Measurements from ENCODE around the gene ADCY1. TPM values are rescaled to one million over a fixed set of nuclear protein-coding genes. Genes with fewer than 3 reads are reported as not detected.

Gene ADCY1
- polyA plus RNA-seq, 1 donor (not counting 4 experiments of a cell fraction or from before 2014, with no cell fraction given), result 0.54 TPM

DNA sequence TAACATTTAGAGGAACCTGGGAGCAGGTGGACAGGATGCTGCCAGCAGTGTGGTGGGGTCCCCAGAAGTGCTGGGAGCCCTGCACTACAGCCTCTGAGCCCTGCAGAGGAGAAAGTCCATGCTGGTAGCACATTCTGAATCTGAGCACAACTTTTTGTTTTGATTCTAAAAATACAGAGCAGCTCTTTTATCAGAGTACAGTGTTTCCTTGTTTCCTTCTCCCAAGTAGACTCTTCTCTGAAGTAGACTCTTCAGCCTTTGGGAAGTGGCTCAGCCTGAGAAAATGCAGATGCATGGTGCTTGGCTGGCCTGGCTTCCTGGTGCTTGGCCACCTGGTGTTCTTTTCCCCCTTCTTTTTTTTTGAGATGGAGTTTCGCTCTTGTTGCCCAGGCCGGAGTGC lies 9.1 kb downstream of the ADCY1 start:
- Histone ChIP-seq H3K36me3 (ENCODE audit: control insufficient read depth in 2 of 2, extremely low read depth in 1 of 2, insufficient read depth in 2 of 2, low read length in 2 of 2) (no peaks in the 10 kb centered on the region), H3K9me1 (ENCODE audit: control insufficient read depth, extremely low read depth, insufficient read depth, low read length) (no peaks in the 10 kb centered on the region), H2AFZ (ENCODE audit: control insufficient read depth, low read length) (no peak overlapping the region), H3K9ac (ENCODE audit: control insufficient read depth, extremely low read depth, insufficient read depth, low read length) (no peak overlapping the region), H3K79me2 (ENCODE audit: control insufficient read depth, insufficient read depth, low read length) (no peaks in the 10 kb centered on the region), H3K4me1 (ENCODE audit: control insufficient read depth, extremely low read depth, insufficient read depth, low read length) (no peaks in the 10 kb centered on the region), H3K27me3 (ENCODE audit: control insufficient read depth, extremely low read depth, insufficient read depth, low read length) (peaks cover 7% of the 10 kb centered on the region), H3K9me3 (ENCODE audit: control insufficient read depth, low read depth, low read length) (no peaks in the 10 kb centered on the region), H4K20me1 (ENCODE audit: control insufficient read depth, extremely low read depth, insufficient read depth, low read length) (no peaks in the 10 kb centered on the region), H3K4me3 (ENCODE audit: control insufficient read depth in 2 of 3, extremely low read depth in 1 of 3, insufficient read depth in 2 of 3, low read depth in 1 of 3, low read length in 3 of 3) (no peak overlapping the region), H3K27ac (ENCODE audit: control insufficient read depth, insufficient read depth, low read length) (no peak overlapping the region), H3K4me2 (ENCODE audit: control insufficient read depth, extremely low read depth, insufficient read depth, low read depth, low read length) (no peak overlapping the region)
- dilution Hi-C loops (cut with MboI; ENCODE audit: extremely low pct_ligation_motif_present, low sequenced_read_pairs), result no loop called here
- TF ChIP-seq CTCF (optimal IDR thresholded peaks at IDR 0.05 in 1 of 3, IDR thresholded peaks at IDR 0.05 in 1 of 3, conservative IDR thresholded peaks at IDR 0.05 in 1 of 3; ENCODE audit: extremely low read depth in 1 of 3, insufficient read depth in 2 of 3, low read length in 3 of 3) (no peak), EZH2 (IDR thresholded peaks at IDR 0.05; ENCODE audit: low read length) (no peak)
- DNase-seq (ENCODE audit: low read depth, low spot score) (no peak), FAIRE-seq (no peak)

DNA sequence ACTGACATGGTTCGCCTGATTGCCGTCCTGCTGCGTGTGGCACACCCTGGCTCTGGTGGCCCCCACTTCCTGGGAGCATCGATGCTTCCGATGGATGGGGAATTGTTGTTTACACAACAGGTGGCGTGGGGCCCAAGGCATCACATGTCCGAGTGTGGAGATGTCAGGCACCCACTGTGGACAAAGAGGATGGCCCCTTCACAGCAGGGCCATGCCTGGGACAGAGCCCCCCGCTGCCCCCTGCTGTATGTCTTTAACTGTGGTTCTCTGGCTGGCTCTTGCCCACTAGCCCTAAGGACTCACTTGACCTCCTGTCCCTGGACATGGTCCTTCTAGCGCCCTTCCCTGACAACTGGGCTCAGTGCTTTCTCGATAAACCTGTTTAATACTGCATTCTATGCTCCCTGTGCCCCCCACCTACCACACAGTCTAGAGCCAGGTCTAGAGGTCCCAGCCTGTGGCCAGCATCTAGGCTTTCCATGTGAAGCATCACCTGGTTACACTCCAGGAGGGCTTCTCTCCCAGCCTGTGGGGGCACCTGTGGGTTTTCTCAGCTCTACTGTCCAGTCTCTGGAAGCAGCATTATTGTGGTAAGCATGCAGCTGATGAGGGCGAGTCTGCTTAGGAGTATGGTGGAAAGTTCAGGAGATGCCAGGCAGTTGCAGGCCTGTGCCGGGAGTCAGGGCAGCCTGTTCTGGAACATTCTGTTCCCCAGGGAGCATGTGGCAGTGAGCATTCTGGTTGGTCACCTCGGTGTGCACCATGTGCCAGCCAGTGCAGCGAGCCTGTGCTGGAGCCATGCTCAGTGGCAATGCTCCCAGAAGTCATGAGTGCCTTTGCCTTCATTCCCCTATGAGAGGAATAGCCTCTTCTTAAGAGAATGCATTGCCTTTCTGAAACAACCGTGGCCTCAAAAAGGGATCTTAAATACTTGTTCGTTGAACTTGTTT lies 10.4 kb downstream of the ADCY1 start:
- TF ChIP-seq EZH2 (IDR thresholded peaks at IDR 0.05; ENCODE audit: low read length) (no peak), CTCF (optimal IDR thresholded peaks at IDR 0.05 in 1 of 3, IDR thresholded peaks at IDR 0.05 in 1 of 3, conservative IDR thresholded peaks at IDR 0.05 in 1 of 3; ENCODE audit: extremely low read depth in 1 of 3, insufficient read depth in 2 of 3, low read length in 3 of 3) (no peak)
- no peaks in the 10 kb centered on the region for H4K20me1 ChIP-seq (ENCODE audit: control insufficient read depth, extremely low read depth, insufficient read depth, low read length)
- H3K27me3 ChIP-seq (ENCODE audit: control insufficient read depth, extremely low read depth, insufficient read depth, low read length), result peaks cover 7% of the 10 kb centered on the region
- no peaks in the 10 kb centered on the region for H3K9me1 ChIP-seq (ENCODE audit: control insufficient read depth, extremely low read depth, insufficient read depth, low read length)
- H3K9me3 ChIP-seq (ENCODE audit: control insufficient read depth, low read depth, low read length), result no peaks in the 10 kb centered on the region
- FAIRE-seq (no peak), DNase-seq (ENCODE audit: low read depth, low spot score) (no peak)
- no peaks in the 10 kb centered on the region for H3K36me3 ChIP-seq (ENCODE audit: control insufficient read depth in 2 of 2, extremely low read depth in 1 of 2, insufficient read depth in 2 of 2, low read length in 2 of 2)
- no peak overlapping the region for H3K9ac ChIP-seq (ENCODE audit: control insufficient read depth, extremely low read depth, insufficient read depth, low read length)
- no peak overlapping the region for H3K4me2 ChIP-seq (ENCODE audit: control insufficient read depth, extremely low read depth, insufficient read depth, low read depth, low read length)
- H3K27ac ChIP-seq (ENCODE audit: control insufficient read depth, insufficient read depth, low read length), result no peak overlapping the region
- no peaks in the 10 kb centered on the region for H3K79me2 ChIP-seq (ENCODE audit: control insufficient read depth, insufficient read depth, low read length)
- H3K4me1 ChIP-seq (ENCODE audit: control insufficient read depth, extremely low read depth, insufficient read depth, low read length), result no peaks in the 10 kb centered on the region
- dilution Hi-C loops (cut with MboI; ENCODE audit: extremely low pct_ligation_motif_present, low sequenced_read_pairs), result no loop called here
- H2AFZ ChIP-seq (ENCODE audit: control insufficient read depth, low read length), result no peak overlapping the region
- H3K4me3 ChIP-seq (ENCODE audit: control insufficient read depth in 2 of 3, extremely low read depth in 1 of 3, insufficient read depth in 2 of 3, low read depth in 1 of 3, low read length in 3 of 3), result no peak overlapping the region
